ENCODE data around the gene FSD2. TPM values are rescaled to one million over a fixed set of nuclear protein-coding genes. Genes with fewer than 3 reads are reported as not detected.
"Not testable (repeated sequence)": the region's sequence is repeated elsewhere in the genome, so short reads cannot be mapped to it uniquely, and the experiment has no call there.

The FSD2 gene
- total RNA-seq, 1 donor from 2014 or later = not detected

DNA sequence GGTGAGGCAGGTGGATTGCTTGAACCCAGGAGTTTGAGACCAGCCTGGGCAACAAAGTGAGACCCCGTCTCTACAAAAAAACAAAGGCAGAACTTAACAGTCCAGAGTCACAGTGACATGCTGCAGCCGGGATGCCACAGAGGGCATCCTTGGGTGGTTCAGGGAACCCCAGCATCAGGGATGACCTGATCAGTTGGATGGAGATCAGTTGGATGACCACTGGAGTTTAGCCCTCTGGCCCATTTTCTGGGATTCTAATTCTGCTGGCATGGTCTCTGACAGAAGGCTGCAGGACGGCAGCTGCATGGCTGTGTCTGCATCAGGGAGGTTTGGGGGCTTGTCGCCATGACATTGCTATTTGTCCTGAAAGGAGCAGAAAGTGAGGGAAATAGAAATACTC lies 23.4 kb upstream of the FSD2 start:
- no peak for ATAC-seq

DNA sequence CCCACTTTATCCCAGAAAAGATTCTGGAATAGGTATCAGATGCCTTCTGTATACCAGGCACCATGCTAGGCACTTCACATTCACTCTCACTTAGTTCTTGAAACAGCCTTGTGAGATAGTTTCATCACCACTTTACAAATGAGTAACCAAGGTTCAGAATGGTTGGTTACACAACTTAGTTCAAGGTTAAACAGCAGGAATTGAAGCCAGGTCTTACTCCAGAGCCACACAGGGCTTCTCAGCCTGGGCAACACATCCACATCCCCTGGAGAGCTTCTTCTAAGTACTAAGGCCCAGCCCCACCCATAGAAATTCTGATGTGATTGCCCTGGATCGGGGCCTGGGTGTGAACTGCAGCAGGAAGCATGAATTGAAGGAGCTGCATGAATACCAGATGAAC lies 22.2 kb upstream of the FSD2 start:
- ATAC-seq = no peak

DNA sequence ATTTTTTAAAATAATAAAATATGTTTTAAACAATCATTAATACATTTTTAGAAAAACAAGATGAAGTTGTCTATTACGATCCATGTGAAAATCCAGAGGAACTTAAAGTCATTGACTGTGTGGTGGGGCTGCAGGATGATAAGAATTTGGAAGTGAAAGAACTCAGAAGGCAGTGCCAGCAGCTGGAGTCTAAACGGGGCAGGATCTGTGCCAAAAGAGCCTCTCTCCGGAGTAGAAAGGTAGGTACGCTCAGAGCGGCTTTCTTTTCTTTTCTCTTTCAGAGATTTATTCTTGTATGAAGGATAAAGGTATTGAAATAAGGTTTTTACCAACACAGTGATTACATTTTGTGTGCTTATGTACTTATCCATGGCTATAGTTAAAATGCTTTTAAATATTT lies 17.2 kb upstream of the FSD2 start:
- no peak for ATAC-seq

DNA sequence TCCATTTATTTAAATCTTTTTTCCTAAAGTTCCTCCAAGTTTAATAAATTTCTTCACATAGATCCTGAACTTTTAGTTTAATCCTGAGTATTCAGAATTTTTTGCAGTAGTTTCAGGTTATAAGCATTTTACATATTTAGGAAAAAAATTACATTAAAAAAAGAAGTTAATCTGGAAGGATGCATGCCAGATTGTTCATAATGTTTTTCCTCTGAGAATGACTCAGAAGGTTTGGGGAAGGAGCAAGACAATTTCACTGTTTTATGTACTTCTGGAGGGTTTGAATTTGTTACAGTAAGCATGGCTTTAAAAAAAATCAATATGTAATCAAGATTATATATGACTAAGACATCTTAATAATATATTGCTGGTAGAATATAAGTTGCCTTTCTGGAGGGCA lies 16.0 kb upstream of the FSD2 start:
- not testable (repeated sequence) for ATAC-seq

DNA sequence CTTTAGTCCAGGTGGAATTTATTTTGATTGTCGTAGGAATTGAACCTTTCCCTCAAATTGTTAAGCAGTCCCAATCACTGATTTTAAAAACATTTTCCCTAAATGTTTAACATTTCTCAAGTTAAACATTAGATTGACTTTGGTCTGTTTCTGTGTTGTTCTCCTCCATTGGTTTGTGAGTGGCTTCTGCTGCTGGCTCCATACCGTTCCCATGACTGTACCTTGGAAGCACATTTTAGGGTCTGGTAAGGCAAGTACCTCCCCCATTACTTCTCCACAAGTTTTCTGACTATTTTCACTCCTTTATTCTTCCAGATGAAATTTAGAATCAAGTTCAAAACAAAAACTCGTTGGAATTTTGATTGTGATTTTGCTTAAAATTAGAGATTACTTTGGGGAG lies 15.5 kb upstream of the FSD2 start:
- not testable (repeated sequence) for ATAC-seq

DNA sequence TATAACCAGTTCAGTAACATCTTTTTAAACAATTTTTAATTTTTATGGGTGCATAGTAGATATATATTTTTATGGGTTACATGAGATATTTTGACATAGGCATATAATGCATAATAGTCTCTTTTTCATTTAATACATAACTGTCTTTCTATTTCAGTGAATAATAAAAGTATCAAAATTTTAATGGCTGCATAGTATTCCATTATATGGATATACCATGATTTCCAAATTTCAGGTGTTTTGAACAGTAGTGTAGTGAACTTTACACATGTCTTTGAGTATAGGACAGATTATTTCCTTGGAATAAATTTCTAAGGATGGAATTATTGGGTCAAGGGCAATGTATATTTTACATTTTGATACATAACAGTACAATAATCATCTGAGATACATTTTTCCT lies 14.3 kb upstream of the FSD2 start:
- no peak for ATAC-seq

DNA sequence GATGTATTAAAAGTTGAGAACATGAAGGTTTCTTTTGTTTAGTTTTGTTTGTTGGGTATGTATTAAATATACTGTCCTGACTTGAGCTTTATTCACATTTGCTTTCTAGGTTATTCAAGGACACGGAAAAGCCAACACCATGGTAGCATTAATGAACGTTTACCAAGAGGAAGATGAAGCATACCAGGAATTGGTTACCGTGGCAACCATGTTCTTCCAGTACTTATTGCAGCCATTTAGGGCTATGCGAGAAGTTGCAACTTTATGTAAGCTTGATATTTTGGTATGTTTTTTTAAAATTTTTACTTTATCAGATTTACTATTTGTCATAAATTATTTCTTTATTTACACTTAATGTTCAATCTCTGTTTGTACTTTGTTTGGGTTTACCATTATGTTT lies 7.1 kb upstream of the FSD2 start:
- no peak for ATAC-seq

DNA sequence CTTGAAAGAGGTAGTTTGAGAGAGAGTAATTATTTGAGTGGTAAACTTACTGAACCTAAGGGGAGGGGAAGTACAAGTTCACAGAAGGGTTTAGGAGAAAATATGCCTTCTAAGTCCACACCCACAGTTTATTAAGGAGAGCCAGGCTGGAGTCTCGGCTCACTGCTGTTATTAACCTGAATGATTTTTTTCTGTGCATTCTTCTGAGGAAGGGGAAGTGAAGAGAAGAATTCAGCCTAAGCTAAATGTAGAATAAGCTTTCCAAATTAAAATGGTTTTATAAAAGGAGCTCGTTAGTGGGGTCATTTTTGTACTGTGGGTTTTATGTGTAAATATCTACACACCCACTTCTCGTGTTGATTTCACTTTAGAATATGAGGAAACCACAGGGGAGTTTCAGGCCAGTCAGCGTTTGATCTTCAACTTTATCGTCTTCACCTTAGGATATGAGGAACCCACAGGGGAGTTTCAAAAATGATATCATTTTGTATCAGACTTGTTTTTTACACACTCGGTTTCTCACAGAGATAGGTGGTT lies 5.1 kb upstream of the FSD2 start:
- no peak for ATAC-seq

DNA sequence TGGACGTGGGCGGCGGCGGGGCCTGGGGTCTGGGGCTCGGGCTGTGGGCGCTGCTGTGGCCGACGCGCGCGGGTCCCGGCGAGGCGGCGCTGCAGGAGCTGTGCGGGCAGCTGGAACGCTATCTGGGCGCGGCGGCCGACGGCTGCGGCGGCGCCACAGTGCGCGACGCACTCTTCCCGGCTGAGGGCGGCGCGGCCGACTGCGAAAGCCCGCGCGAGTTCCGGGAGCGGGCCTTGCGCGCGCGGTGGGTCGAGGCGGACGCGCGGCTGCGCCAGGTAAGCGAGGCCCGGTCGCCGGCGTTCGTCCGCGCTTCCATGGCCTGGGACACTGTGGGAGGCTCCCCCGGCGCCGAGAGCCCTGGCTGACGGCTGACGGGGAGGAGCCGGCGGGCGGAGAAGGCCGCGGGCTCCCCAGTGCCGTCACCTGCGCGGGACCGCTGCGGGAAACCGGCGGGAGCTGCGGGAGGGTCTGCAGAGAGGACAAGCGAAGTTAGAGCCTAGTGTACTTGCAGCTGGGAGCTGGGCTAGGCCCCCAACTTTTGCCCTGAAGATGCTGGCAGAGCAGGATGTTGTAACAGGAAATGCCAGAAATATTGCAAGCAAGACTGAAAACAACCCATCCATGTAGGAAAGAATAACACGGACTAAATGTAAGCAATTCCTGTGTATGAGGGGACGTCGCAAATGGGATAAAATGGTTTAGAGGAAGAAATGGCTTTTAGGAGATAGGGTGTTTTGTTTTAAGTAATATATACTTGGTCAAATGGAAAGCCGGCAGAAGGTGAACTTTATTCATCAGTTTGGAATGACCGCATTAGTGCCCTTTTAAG lies 4.4 kb upstream of the FSD2 start:
- peak; percentile 57 for ATAC-seq

DNA sequence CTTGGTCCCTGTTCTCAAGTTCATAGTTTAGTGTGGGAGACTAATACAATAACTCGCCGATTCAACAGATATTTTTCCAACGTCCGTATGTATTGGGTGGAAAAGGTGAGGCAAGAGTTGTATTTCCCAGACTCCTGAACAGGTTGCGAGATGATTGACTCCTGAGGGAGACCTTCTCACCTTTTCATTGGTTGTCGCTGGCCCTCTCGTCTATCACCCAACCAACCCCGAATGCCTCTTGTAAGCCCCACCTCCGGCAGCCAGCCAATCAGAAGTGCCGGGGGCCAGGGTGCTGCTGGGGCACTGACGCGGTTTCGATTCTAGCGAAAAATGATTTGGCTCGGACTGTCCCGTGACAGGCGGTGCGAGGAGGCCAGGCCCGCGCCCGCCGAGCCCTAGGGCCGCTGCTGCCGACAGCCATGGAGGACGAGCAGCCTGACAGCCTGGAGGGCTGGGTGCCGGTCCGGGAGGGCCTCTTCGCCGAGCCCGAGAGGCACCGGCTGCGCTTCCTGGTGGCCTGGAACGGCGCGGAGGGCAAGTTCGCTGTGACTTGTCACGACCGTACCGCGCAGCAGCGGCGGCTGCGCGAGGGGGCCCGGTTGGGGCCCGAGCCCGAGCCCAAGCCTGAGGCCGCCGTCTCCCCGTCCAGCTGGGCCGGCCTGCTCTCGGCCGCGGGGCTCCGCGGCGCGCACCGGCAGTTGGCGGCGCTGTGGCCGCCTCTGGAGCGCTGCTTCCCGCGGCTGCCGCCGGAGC lies 3.6 kb upstream of the FSD2 start, which contains the start of gene WHAMM:
Gene WHAMM, plus strand, starts transcription at position 321 of the 753 bp plus-strand sequence. Its CDS starts 99 bp downstream, at position 420.
- peak; percentile 98 for ATAC-seq

DNA sequence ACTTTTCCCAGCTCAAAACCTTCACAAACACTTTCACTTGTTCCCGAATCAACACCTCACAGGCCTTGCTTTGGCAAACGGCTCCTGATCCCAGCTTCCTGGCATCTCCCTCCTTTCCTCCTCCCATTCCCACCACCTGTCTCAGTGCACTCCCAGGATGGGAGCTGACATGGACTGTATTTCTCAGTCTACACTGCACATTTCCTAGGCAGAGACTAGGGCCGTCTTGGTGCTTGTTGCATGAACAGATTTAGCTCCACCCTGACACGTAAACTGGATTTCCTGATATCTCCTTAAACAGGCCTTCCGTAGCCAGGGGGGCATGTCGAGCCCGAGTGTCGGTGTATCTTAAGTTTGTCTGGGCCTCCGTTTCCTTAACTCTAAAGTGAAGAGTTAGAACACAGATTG lies 2.8 kb upstream of the FSD2 start:
- ATAC-seq = peak; percentile 6

DNA sequence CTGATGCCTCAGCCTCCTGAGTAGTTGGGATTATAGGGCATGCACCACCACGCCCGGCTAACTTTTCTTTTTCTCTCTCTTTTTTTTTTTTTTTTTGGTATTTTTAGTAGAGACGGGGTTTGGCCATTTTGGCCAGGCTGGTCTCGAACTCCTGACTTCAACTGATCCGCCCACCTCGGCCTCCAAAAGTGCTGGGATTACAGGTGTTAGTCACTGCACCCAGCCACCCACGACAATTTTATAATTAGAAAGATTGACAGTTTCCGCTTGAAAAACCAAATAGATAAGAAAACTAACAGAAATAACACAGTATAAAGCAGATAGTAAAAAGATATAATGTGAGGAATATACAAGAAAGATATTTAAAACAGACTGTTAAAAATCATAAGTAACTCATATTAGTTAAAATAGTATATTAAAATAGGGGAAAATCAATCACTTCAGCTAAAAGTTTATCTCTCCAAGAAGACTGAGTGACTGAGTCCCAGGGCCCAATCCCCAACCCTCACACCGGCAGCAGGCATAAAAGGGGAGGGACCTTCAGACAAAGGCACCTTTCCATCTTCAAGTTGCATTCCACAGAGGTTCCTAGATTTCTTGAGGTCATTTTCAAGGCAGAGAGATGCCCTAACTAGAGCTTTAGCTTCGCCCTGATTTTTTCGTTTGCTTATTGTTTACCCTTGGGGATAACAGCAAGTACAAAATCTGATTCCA lies 2.2 kb upstream of the FSD2 start:
- ATAC-seq = no peak

DNA sequence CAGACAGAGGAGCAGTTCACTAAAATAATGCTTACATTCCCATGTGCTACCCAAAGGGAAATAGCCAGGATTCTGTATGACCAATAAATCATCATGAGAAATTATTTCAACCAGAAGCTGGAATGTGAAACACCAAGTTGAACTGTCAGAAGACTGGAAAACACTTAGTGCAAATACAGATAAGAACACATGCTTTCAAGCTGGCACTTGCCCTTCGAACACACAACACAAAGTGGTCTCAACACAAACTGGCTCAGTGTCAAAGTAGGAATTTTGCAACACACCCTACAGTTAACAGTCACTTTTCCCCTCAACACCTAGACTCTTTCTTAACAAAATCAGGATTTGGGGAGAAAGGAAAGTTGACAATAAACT lies 1.3 kb downstream of the FSD2 start:
- ATAC-seq = no peak

DNA sequence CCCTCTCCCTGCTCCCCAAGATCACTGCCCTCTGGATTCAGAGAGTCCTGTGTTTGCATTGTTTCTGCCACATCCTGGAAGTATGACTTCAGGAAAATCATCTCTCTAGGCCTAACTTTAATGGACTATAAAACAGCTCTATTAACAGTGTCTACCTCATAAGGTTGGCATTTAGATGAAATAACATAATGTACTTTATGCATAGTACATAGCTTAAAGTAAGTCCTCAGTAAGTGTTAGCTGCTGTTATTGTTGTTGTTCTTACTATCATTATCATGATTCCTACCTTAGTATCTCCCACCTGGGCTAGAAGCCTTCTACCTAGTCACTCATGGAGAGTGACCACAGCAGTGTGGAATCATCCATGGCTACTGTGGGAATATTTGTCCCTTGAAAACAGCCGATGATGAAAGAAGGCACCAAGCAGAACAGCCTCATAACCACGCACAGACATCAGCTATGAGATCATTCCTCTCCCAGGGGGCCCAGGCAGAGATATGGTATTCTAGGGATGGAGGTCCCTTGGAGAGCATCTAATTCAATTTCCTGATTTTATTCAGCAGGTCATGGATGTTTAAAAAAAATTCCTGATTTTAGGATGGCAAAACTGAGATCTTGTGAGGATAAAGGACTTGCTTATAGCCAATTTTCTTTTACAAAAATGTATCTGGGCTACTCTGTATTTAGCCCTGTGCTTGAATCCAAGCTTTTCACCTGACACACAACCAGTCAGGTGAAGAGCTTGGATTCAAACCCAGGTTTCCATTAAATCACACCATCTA lies 1.9 kb downstream of the FSD2 start:
- no peak for ATAC-seq

DNA sequence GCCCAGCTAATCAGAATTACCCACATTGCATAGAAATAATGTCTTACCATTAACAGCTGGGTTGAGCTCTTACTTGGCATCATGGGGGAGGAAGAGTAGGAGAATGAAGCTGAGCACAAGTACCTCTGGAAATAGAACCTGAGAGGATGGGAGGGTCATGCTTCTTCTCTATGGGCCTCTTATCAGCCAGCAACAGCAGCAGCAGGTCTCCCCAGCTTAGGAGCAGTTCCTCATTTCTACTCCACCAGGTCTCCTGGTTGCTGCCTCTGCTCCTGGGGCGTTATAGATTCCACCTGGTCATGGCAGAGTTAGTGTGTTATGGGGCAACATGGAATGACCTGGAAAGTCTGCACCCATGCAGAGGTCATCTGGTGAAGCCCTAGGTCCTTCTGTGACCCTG lies 3.4 kb downstream of the FSD2 start:
- ATAC-seq = no peak

DNA sequence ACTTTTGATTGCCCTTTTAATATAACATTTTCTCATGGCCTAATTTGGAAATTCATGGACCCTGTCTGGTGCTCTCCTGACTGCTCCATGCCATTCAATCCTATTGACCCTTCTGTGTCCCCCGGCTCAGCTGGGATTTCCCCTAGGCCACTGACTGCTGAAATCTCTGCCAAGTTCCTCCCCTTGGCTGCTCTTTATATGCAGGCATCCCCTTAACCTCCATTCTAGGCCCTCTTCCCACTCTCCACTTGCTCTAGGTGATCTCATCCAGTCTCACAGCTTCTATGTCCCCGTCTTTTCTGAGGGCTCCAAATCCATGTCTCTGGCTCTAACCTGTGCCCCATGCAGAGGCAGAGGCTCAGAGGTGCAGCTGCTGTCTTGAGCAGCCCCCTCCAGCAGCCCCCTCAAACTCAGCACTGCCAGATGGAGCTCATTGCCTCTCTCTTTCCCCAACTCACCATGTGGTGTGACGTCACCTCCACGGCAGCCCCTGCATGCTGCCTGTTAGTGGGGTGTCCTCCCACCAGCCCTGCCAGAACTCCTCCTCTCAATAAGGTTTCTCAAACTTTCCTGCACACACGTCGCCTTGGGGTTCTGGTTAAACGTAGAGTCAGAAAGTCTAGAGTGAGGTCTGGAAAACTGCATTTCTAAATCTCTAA lies 6.6 kb downstream of the FSD2 start:
- no peak for ATAC-seq

DNA sequence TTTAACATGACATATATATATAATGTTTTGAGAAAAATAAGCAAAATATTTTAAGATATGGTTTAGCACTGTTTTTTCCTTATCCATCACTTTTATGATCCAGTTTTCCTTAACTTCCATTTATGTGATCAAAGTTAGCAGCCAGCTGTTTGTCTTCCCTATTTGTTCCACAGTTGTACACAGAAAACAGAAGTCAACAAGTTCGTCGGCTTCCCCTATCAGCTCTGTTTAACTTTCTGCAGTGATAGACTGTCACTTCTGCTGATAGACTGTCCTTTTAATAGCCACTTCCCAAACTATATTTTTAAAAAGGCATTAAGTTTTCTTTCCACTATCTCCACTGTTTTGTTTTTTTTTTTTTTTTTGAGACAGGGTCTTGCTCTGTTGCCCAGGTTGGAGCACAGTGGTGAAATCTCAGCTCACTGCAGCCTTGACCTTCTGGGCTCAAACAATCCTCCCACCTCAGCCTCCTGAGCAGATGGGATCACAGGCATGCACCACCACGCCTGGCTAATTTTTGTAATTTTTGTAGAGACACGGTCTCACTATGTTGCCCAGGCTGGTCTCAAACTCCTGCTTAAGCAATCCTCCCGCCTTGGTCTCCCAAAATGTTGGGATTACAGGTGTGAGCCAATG lies 7.2 kb downstream of the FSD2 start:
- ATAC-seq = no peak

DNA sequence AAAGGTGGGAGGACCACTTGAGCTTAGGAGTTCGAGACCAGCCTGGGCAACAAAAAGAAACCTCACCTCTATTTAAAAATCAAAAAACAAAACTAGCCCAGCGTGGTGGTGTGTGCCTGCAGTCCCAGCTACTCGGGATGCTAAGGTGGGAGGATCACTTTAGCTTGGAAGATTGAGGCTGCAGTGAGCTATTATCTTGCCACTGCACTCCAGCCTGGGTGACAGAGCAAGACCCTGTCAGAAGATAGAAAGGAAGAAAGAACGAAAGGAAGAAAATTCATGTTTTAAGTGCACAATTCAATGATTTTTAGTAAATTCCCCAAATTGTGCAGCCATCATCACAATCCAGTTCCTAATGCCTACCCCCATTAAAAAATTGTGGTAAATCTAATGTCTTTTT lies 7.8 kb downstream of the FSD2 start:
- ATAC-seq = no peak

DNA sequence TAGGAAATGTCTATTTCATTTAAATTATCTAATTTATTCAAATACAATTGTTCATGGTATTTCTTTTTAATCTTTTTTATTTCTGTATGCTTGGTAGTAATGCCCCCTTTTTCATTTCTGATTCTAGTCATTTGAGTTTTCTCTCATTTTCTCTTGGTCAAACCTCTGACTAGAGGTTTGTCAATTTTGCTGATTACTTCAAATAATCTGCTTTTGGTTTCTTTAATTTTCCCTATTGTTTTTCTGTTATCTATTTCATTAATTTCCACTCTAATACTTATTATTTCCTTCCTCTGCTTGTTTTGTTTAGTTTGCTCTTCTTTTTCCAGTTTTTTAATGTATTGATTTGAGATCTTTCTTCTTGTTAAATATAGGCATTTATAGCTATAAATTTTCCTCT lies 12.1 kb downstream of the FSD2 start:
- no peak for ATAC-seq

DNA sequence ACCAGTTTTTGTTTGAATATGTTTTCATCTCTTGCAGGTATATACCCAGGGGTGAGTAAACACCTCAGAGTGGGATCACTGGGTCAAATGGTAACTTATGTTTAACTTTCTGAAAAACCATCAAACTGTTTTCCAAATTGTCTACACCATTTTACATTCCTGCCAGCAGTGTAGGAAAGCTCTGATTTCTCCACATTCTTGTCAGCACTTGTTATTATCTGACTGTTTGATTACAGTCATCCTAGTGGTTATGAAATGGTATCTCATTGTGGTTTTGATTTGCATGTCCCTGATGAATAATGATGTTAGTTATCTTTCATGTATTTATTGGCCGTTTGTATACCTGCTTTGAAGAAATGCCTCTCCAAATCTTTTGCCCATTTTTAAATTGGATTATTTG lies 13.8 kb downstream of the FSD2 start:
- no peak for ATAC-seq

DNA sequence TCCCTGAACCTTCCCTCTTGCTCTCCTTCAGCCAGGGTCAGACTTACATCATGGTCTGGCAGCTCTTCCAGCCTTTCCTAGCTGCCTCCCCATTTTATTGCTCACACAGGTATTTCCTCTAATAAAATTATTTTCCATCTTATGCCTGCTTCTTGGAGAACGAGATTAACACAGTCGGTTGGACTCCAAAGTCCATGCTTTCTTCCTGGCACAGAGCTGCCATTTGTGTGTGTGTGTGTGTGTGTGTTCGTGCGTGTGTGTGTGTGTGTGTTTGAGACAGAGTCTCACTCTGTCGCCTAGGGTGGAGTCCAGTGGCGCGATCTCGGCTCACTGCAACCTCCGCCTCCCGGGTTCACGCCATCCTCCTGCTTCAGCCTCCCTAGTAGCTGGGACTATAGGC lies 15.5 kb downstream of the FSD2 start:
- no peak for ATAC-seq

Measured in esophagus mucosa (tissue), 1 donor.